Measurements from ENCODE around the gene IFNL2. TPM values are rescaled to one million over a fixed set of nuclear protein-coding genes. Genes with fewer than 3 reads are reported as not detected.

Gene IFNL2
- total RNA-seq, 1 experiment from 2014 or later = not detected

- no peaks in the 10 kb centered on the region for H3K36me3 ChIP-seq (ENCODE audit: control insufficient read depth, insufficient read depth, low read length)
- peaks cover 16% of the 10 kb centered on the region for H3K4me1 ChIP-seq
- H3K27me3 Mint-ChIP-seq (ENCODE audit: insufficient read depth, unreplicated experiment) = no peaks in the 10 kb centered on the region
- CTCF ChIA-PET = interaction anchor here (0.6 to 1.2 kb wide), 6 partner anchors 9 to 91 kb away, joined by 3 to 8 read pairs (median 4); no protein-coding TSS in a partner anchor
- TSS peak; percentile 64 for BruUV-seq (replicated peaks)
- POLR2A ChIA-PET = no interaction called here
- no peaks in the 10 kb centered on the region for H3K27me3 ChIP-seq (replicated peaks; ENCODE audit: control insufficient read depth, insufficient read depth, low read length)
- intact Hi-C loops (cut with micrococcal nuclease; ENCODE audit: unreplicated experiment) = no loop called here
- peak; percentile 91 to 96 for DNase-seq
- H3K36me3 Mint-ChIP-seq (ENCODE audit: insufficient read depth, unreplicated experiment) = no peaks in the 10 kb centered on the region
- TF ChIP-seq CTCF (IDR thresholded peaks at IDR 0.05; ENCODE audit: insufficient read depth in 1 of 2, low read depth in 1 of 2, low read length in 1 of 2, severe bottlenecking in 1 of 2, unreplicated experiment in 1 of 2) = no peak
- H3K4me1 Mint-ChIP-seq (ENCODE audit: low read depth, unreplicated experiment) = peaks cover 20% of the 10 kb centered on the region
- H3K27ac Mint-ChIP-seq (ENCODE audit: unreplicated experiment) = peak overlapping the region; percentile 92
- peak overlapping the region; percentile 61 for H3K4me3 Mint-ChIP-seq (ENCODE audit: unreplicated experiment)
- H3K9me3 ChIP-seq = no peaks in the 10 kb centered on the region
- H3K9me3 Mint-ChIP-seq (ENCODE audit: unreplicated experiment) = no peaks in the 10 kb centered on the region
- no peak overlapping the region for H3K4me3 ChIP-seq (ENCODE audit: low read depth, low read length)
These were observed 30.7 kb upstream of the IFNL2 start for GRCh38 chr19:39237200-39238184.

- TF ChIP-seq CTCF (IDR thresholded peaks at IDR 0.05; ENCODE audit: insufficient read depth in 1 of 2, low read depth in 1 of 2, low read length in 1 of 2, severe bottlenecking in 1 of 2, unreplicated experiment in 1 of 2) = no peak
- Histone ChIP-seq H3K4me3 (ENCODE audit: low read depth, low read length) (no peak overlapping the region), H3K27me3 (replicated peaks; ENCODE audit: control insufficient read depth, insufficient read depth, low read length) (no peaks in the 10 kb centered on the region), H3K9me3 (no peaks in the 10 kb centered on the region), H3K4me1 (peaks cover 16% of the 10 kb centered on the region), H3K36me3 (ENCODE audit: control insufficient read depth, insufficient read depth, low read length) (no peaks in the 10 kb centered on the region)
- no peaks in the 10 kb centered on the region for H3K36me3 Mint-ChIP-seq (ENCODE audit: insufficient read depth, unreplicated experiment)
- H3K9me3 Mint-ChIP-seq (ENCODE audit: unreplicated experiment) = no peaks in the 10 kb centered on the region
- H3K27me3 Mint-ChIP-seq (ENCODE audit: insufficient read depth, unreplicated experiment) = no peaks in the 10 kb centered on the region
- H3K4me3 Mint-ChIP-seq (ENCODE audit: unreplicated experiment) = peak overlapping the region; percentile 61
- ChIA-PET POLR2A (no interaction called here), CTCF (interaction anchor here (0.7 to 1.2 kb wide), 4 partner anchors 9 to 90 kb away, joined by 3 to 8 read pairs (median 4); no protein-coding TSS in a partner anchor)
- H3K4me1 Mint-ChIP-seq (ENCODE audit: low read depth, unreplicated experiment) = peaks cover 20% of the 10 kb centered on the region
- DNase-seq = no peak
- intact Hi-C loops (cut with micrococcal nuclease; ENCODE audit: unreplicated experiment) = no loop called here
- H3K27ac Mint-ChIP-seq (ENCODE audit: unreplicated experiment) = peak overlapping the region; percentile 92
- BruUV-seq (replicated peaks) = no TSS peak
These were observed 30.0 kb upstream of the IFNL2 start for GRCh38 chr19:39238209-39238608.

GRCh38 chr19:39238944-39239343 lies 29.3 kb upstream of the IFNL2 start:
- intact Hi-C loops (cut with micrococcal nuclease; ENCODE audit: unreplicated experiment) = no loop called here
- Mint-ChIP-seq H3K27me3 (ENCODE audit: insufficient read depth, unreplicated experiment) (no peaks in the 10 kb centered on the region), H3K9me3 (ENCODE audit: unreplicated experiment) (no peaks in the 10 kb centered on the region), H3K36me3 (ENCODE audit: insufficient read depth, unreplicated experiment) (no peaks in the 10 kb centered on the region), H3K4me3 (ENCODE audit: unreplicated experiment) (no peak overlapping the region), H3K27ac (ENCODE audit: unreplicated experiment) (no peak overlapping the region), H3K4me1 (ENCODE audit: low read depth, unreplicated experiment) (peaks cover 20% of the 10 kb centered on the region)
- ChIA-PET CTCF (no interaction called here), POLR2A (no interaction called here)
- TF ChIP-seq CTCF (IDR thresholded peaks at IDR 0.05; ENCODE audit: insufficient read depth in 1 of 2, low read depth in 1 of 2, low read length in 1 of 2, severe bottlenecking in 1 of 2, unreplicated experiment in 1 of 2) = no peak
- no peaks in the 10 kb centered on the region for H3K9me3 ChIP-seq
- no peaks in the 10 kb centered on the region for H3K36me3 ChIP-seq (ENCODE audit: control insufficient read depth, insufficient read depth, low read length)
- BruUV-seq (replicated peaks) = no TSS peak
- no peaks in the 10 kb centered on the region for H3K27me3 ChIP-seq (replicated peaks; ENCODE audit: control insufficient read depth, insufficient read depth, low read length)
- peaks cover 16% of the 10 kb centered on the region for H3K4me1 ChIP-seq
- DNase-seq = no peak
- no peak overlapping the region for H3K4me3 ChIP-seq (ENCODE audit: low read depth, low read length)
